22Rv1 (cell line): Measurements from ENCODE around the gene ATP1A4.
A peak's percentile ranks its signal among the peaks of the same experiment; 100 is the strongest.

Experiments used
- CTCF ChIP-seq: fragments of 450-650 bp; IDR thresholded peaks from 2 replicates; pipeline ENCODE4 v1.5.1; 2017; ENCODE audit warnings: mild to moderate bottlenecking
- ZFX ChIP-seq: fragments of 450-650 bp; IDR thresholded peaks from 2 replicates; pipeline ENCODE4 v1.6.1; 2017; ENCODE audit warnings: antibody characterized with exemption, borderline replicate concordance

- peak; percentile 82 for TF ChIP-seq CTCF
- TF ChIP-seq ZFX, result no peak
Measured at GRCh38 chr1:160108888-160109662, 42.3 kb upstream of the ATP1A4 start.
